ENCODE results near the gene KCTD10.

DNA sequence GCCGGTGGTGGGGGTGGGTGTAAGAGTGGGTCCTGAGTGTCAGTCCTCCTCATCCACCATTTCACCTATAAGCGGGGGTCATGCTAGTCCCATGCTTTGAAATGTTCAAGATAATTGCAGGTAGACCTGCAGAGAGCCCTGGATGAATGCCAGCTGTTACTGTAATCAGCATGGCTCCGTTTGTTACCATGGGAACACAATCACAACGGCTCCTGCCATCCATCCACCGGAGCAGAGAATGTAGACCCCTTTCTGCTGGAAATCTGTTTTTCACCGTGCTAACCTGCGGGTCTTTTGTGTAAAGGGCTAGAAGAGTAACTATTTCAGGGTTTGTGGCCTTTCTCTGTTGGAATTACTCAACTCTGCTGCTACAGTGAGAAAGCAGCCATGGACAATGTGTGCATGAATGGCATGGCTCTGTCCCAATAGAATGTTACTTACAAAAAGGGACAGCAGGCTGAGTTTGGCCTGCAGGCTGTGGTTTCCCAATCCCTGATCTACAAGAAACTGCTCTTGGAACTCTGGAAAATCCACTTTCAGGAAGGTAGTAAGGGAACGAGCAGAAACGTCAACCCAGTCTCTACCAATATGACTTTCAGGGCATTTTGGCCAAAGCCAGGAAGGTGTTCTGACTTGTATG is 36.1 kb downstream of the KCTD10 start:
- TF ChIP-seq, protein P1, sequence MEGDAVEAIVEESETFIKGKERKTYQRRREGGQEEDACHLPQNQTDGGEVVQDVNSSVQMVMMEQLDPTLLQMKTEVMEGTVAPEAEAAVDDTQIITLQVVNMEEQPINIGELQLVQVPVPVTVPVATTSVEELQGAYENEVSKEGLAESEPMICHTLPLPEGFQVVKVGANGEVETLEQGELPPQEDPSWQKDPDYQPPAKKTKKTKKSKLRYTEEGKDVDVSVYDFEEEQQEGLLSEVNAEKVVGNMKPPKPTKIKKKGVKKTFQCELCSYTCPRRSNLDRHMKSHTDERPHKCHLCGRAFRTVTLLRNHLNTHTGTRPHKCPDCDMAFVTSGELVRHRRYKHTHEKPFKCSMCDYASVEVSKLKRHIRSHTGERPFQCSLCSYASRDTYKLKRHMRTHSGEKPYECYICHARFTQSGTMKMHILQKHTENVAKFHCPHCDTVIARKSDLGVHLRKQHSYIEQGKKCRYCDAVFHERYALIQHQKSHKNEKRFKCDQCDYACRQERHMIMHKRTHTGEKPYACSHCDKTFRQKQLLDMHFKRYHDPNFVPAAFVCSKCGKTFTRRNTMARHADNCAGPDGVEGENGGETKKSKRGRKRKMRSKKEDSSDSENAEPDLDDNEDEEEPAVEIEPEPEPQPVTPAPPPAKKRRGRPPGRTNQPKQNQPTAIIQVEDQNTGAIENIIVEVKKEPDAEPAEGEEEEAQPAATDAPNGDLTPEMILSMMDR (IDR thresholded peaks at IDR 0.05; ENCODE audit: insufficient read depth, low read length): no peak
- TF ChIP-seq GABPA (IDR thresholded peaks at IDR 0.05; ENCODE audit: low read depth) (no peak), POLR2AphosphoS5 (IDR thresholded peaks at IDR 0.05; ENCODE audit: low read depth) (no peak), SPI1 (IDR thresholded peaks at IDR 0.05; ENCODE audit: borderline replicate concordance, low read depth) (no peak)
- TF ChIP-seq, protein P2, sequence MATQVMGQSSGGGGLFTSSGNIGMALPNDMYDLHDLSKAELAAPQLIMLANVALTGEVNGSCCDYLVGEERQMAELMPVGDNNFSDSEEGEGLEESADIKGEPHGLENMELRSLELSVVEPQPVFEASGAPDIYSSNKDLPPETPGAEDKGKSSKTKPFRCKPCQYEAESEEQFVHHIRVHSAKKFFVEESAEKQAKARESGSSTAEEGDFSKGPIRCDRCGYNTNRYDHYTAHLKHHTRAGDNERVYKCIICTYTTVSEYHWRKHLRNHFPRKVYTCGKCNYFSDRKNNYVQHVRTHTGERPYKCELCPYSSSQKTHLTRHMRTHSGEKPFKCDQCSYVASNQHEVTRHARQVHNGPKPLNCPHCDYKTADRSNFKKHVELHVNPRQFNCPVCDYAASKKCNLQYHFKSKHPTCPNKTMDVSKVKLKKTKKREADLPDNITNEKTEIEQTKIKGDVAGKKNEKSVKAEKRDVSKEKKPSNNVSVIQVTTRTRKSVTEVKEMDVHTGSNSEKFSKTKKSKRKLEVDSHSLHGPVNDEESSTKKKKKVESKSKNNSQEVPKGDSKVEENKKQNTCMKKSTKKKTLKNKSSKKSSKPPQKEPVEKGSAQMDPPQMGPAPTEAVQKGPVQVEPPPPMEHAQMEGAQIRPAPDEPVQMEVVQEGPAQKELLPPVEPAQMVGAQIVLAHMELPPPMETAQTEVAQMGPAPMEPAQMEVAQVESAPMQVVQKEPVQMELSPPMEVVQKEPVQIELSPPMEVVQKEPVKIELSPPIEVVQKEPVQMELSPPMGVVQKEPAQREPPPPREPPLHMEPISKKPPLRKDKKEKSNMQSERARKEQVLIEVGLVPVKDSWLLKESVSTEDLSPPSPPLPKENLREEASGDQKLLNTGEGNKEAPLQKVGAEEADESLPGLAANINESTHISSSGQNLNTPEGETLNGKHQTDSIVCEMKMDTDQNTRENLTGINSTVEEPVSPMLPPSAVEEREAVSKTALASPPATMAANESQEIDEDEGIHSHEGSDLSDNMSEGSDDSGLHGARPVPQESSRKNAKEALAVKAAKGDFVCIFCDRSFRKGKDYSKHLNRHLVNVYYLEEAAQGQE (IDR thresholded peaks at IDR 0.05; ENCODE audit: insufficient replicate concordance, low read depth): no peak

All from HL-60 (cell line).